ENCODE results near the gene PLXNB2.

The PLXNB2 gene

GRCh38 chr22:50286701-50287318 is 20.6 kb downstream of the PLXNB2 start:
- DNase-seq (no peak), ATAC-seq (ENCODE audit: insufficient read depth, low read depth) (no peak)
- Histone ChIP-seq H3K9me3 (ENCODE audit: insufficient read depth, low read length, severe bottlenecking) (no peaks in the 10 kb centered on the region), H2AFZ (ENCODE audit: low read depth, low read length) (no peak overlapping the region), H3K79me2 (ENCODE audit: insufficient read depth, low read length) (no peaks in the 10 kb centered on the region), H3K9ac (ENCODE audit: low read depth, low read length) (no peak overlapping the region), H3K4me2 (ENCODE audit: insufficient read depth, low read length) (no peak overlapping the region), H3K27me3 (ENCODE audit: insufficient read depth, low read length, poor library complexity) (no peaks in the 10 kb centered on the region), H3K27ac (ENCODE audit: low read length) (no peak overlapping the region), H3K4me1 (ENCODE audit: insufficient read depth, low read length) (no peaks in the 10 kb centered on the region), H3K36me3 (ENCODE audit: insufficient read depth, low read length) (no peaks in the 10 kb centered on the region), H3K4me3 (ENCODE audit: low read depth in 1 of 2, low read length in 2 of 2) (no peak overlapping the region), H4K20me1 (ENCODE audit: insufficient read depth, low read length) (peaks cover 8% of the 10 kb centered on the region; the same call in 1 of the 2 replicates)
- TF ChIP-seq CTCF (IDR thresholded peaks at IDR 0.05; ENCODE audit: borderline replicate concordance, extremely low read depth, low read length, poor library complexity, severe bottlenecking) (no peak), EZH2 (IDR thresholded peaks at IDR 0.05; ENCODE audit: borderline replicate concordance, low read depth, low read length, severe bottlenecking) (no peak)

GRCh38 chr22:50286275-50286674 is 21.2 kb downstream of the PLXNB2 start:
- no peak for TF ChIP-seq CTCF (IDR thresholded peaks at IDR 0.05; ENCODE audit: borderline replicate concordance, extremely low read depth, low read length, poor library complexity, severe bottlenecking)
- no peak for TF ChIP-seq EZH2 (IDR thresholded peaks at IDR 0.05; ENCODE audit: borderline replicate concordance, low read depth, low read length, severe bottlenecking)
- no peak overlapping the region for H2AFZ ChIP-seq (ENCODE audit: low read depth, low read length)
- no peaks in the 10 kb centered on the region for H3K27me3 ChIP-seq (ENCODE audit: insufficient read depth, low read length, poor library complexity)
- no peak overlapping the region for H3K4me3 ChIP-seq (ENCODE audit: low read depth in 1 of 2, low read length in 2 of 2)
- H4K20me1 ChIP-seq (ENCODE audit: insufficient read depth, low read length) = peaks cover 8% of the 10 kb centered on the region; the same call in 1 of the 2 replicates
- H3K9ac ChIP-seq (ENCODE audit: low read depth, low read length) = no peak overlapping the region
- DNase-seq = no peak
- H3K27ac ChIP-seq (ENCODE audit: low read length) = no peak overlapping the region
- H3K79me2 ChIP-seq (ENCODE audit: insufficient read depth, low read length) = no peaks in the 10 kb centered on the region
- ATAC-seq (ENCODE audit: insufficient read depth, low read depth) = no peak
- no peaks in the 10 kb centered on the region for H3K9me3 ChIP-seq (ENCODE audit: insufficient read depth, low read length, severe bottlenecking)
- H3K4me2 ChIP-seq (ENCODE audit: insufficient read depth, low read length) = no peak overlapping the region
- H3K36me3 ChIP-seq (ENCODE audit: insufficient read depth, low read length) = no peaks in the 10 kb centered on the region
- no peaks in the 10 kb centered on the region for H3K4me1 ChIP-seq (ENCODE audit: insufficient read depth, low read length)

GRCh38 chr22:50285568-50286229 is 21.7 kb downstream of the PLXNB2 start:
- Histone ChIP-seq H3K27ac (ENCODE audit: low read length) (no peak overlapping the region), H3K36me3 (ENCODE audit: insufficient read depth, low read length) (no peaks in the 10 kb centered on the region)
- DNase-seq = no peak

More at GRCh38 chr22:50285568-50286229, 21.7 kb downstream of the PLXNB2 start:
- TF ChIP-seq EZH2 (IDR thresholded peaks at IDR 0.05; ENCODE audit: borderline replicate concordance, low read depth, low read length, severe bottlenecking) = no peak
- no peak for TF ChIP-seq CTCF (IDR thresholded peaks at IDR 0.05; ENCODE audit: borderline replicate concordance, extremely low read depth, low read length, poor library complexity, severe bottlenecking)
- H4K20me1 ChIP-seq (ENCODE audit: insufficient read depth, low read length) = peaks cover 5% of the 10 kb centered on the region; the same call in 1 of the 2 replicates
- H3K9ac ChIP-seq (ENCODE audit: low read depth, low read length) = no peak overlapping the region
- H3K79me2 ChIP-seq (ENCODE audit: insufficient read depth, low read length) = no peaks in the 10 kb centered on the region
- no peak overlapping the region for H3K4me2 ChIP-seq (ENCODE audit: insufficient read depth, low read length)
- H3K9me3 ChIP-seq (ENCODE audit: insufficient read depth, low read length, severe bottlenecking) = no peaks in the 10 kb centered on the region
- ATAC-seq (ENCODE audit: insufficient read depth, low read depth) = no peak
- no peak overlapping the region for H2AFZ ChIP-seq (ENCODE audit: low read depth, low read length)
- H3K27me3 ChIP-seq (ENCODE audit: insufficient read depth, low read length, poor library complexity) = no peaks in the 10 kb centered on the region
- H3K4me1 ChIP-seq (ENCODE audit: insufficient read depth, low read length) = no peaks in the 10 kb centered on the region
- H3K4me3 ChIP-seq (ENCODE audit: low read depth in 1 of 2, low read length in 2 of 2) = no peak overlapping the region

Measured in DND-41 (cell line).